ENCODE measurements around the gene KCNS3.

GRCh38 chr2:17843457-17843856, 35.0 kb upstream of the KCNS3 start:
- TF ChIP-seq CTCF (conservative IDR thresholded peaks at IDR 0.05 in 1 of 2, IDR thresholded peaks at IDR 0.05 in 1 of 2; ENCODE audit: low read depth in 1 of 2, low read length in 2 of 2), result no peak
- no peak for TF ChIP-seq EZH2 (IDR thresholded peaks at IDR 0.05; ENCODE audit: low read length, missing control alignments)
